Astrocyte (in vitro differentiated cells and primary cell): Measurements from ENCODE around the gene SNAP47. TPM values are rescaled to one million over a fixed set of nuclear protein-coding genes. Genes with fewer than 3 reads are reported as not detected.

Experiments used
- DNase-seq: peaks from one replicate; pipeline ENCODE4 v3.0.0-alpha.2; 2010; ENCODE audit warnings: low read depth
- FAIRE-seq: peaks from 2 replicates; lab custom pipeline; 2011; peaks lifted over from hg19 to GRCh38; lab: Jason Lieb, UNC
- H2AFZ ChIP-seq: 2 replicates; pipeline ENCODE4 v1.6.0; 2012; ENCODE audit warnings: low read depth, low read length, inconsistent platforms
- H3K27ac ChIP-seq: 2 replicates; pipeline ENCODE4 v1.5.1; 2011; ENCODE audit warnings: low read depth, low read length, inconsistent platforms
- H3K27me3 ChIP-seq: 2 replicates; pipeline ENCODE4 v1.6.0; 2011; ENCODE audit warnings: low read length, inconsistent platforms; ENCODE audit not compliant: insufficient read depth
- H3K36me3 ChIP-seq: 2 replicates; pipeline ENCODE4 v1.5.1; 2011; ENCODE audit warnings: low read length, inconsistent platforms; ENCODE audit not compliant: insufficient read depth
- H3K4me1 ChIP-seq: 2 replicates; pipeline ENCODE4 v1.5.1; 2011; ENCODE audit warnings: low read length, inconsistent platforms; ENCODE audit not compliant: insufficient read depth
- H3K4me2 ChIP-seq: 2 replicates; pipeline ENCODE4 v1.6.0; 2012; ENCODE audit warnings: low read length, inconsistent platforms
- H3K4me3 ChIP-seq: 2 replicates; pipeline ENCODE4 v1.5.1; 2011; ENCODE audit warnings: low read depth, mild to moderate bottlenecking, low read length, inconsistent platforms; ENCODE audit not compliant: insufficient read depth
- H3K79me2 ChIP-seq: 2 replicates; pipeline ENCODE4 v1.6.0; 2012; ENCODE audit warnings: mild to moderate bottlenecking, low read length, inconsistent platforms; ENCODE audit not compliant: insufficient read depth
- H3K9ac ChIP-seq: 2 replicates; pipeline ENCODE4 v1.6.0; 2012; ENCODE audit warnings: mild to moderate bottlenecking, low read length, inconsistent platforms
- H3K9me3 ChIP-seq: 2 replicates; pipeline ENCODE4 v1.5.1; 2012; ENCODE audit warnings: low read depth, mild to moderate bottlenecking, low read length, inconsistent platforms; ENCODE audit not compliant: insufficient read depth
- H4K20me1 ChIP-seq: 2 replicates; pipeline ENCODE4 v1.6.0; 2012; ENCODE audit warnings: low read length, inconsistent platforms; ENCODE audit not compliant: insufficient read depth
- H3K27ac Mint-ChIP-seq: one replicate; pipeline ENCODE4 v1.8.0; 2021; ENCODE audit warnings: mild to moderate bottlenecking, mixed read lengths; ENCODE audit not compliant: unreplicated experiment
- H3K27me3 Mint-ChIP-seq: one replicate; pipeline ENCODE4 v1.8.0; 2021; ENCODE audit warnings: low read depth, mixed read lengths; ENCODE audit not compliant: unreplicated experiment
- H3K36me3 Mint-ChIP-seq: one replicate; pipeline ENCODE4 v1.8.0; 2021; ENCODE audit warnings: low read depth, mixed read lengths; ENCODE audit not compliant: unreplicated experiment
- H3K4me1 Mint-ChIP-seq: one replicate; pipeline ENCODE4 v1.8.0; 2021; ENCODE audit warnings: low read depth, mixed read lengths; ENCODE audit not compliant: unreplicated experiment
- H3K4me3 Mint-ChIP-seq: one replicate; pipeline ENCODE4 v1.8.0; 2021; ENCODE audit warnings: mild to moderate bottlenecking, moderate library complexity, mixed read lengths; ENCODE audit not compliant: unreplicated experiment
- H3K9me3 Mint-ChIP-seq: one replicate; pipeline ENCODE4 v1.8.0; 2021; ENCODE audit warnings: mild to moderate bottlenecking, mixed read lengths; ENCODE audit not compliant: unreplicated experiment
- CTCF ChIP-seq: IDR thresholded peaks from 2 replicates; pipeline ENCODE4 v1.5.1; 2011; ENCODE audit warnings: low read depth, mild to moderate bottlenecking, inconsistent platforms, low read length, moderate library complexity; ENCODE audit not compliant: insufficient read depth
- EZH2 ChIP-seq: IDR thresholded peaks from 2 replicates; pipeline ENCODE4 v1.6.1; 2012; ENCODE audit warnings: mild to moderate bottlenecking, low read length, inconsistent platforms; ENCODE audit not compliant: insufficient read depth
- total RNA-seq: library from RNA; stranded (reverse); gene quantifications from 2 replicates; pipeline ENCODE4 v1.2.1, GENCODE V29; 2021

Gene SNAP47
- total RNA-seq, 1 donor from 2014 or later = 31.9 TPM

DNA sequence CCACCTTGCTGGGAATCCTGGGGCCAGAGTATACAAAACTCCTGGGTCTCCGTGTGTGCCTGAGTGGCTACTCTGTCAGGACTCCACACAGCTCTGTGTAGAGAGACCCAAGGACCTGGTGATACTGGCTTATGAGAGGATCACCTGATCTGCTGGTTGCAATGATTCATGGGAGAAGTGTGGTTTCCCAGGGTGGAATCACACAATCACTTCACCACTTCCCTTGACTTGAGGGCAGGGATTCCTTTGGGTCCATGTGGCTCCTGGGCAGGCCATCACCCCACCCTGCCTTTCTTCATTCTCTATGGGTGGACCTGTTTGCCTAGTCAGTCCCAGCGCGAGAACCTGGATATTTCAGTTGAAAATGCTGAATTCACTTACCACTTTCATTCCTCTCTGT lies 93.6 kb downstream of the SNAP47 start:
- H3K36me3 Mint-ChIP-seq = no peaks in the 10 kb centered on the region
- no peak for FAIRE-seq

More for the DNA sequence above, 93.6 kb downstream of the SNAP47 start:
- H4K20me1 ChIP-seq = no peaks in the 10 kb centered on the region
- no peak overlapping the region for H3K27ac Mint-ChIP-seq
- no peak overlapping the region for H2AFZ ChIP-seq
- H3K79me2 ChIP-seq = no peaks in the 10 kb centered on the region
- no peak overlapping the region for H3K9ac ChIP-seq
- H3K27ac ChIP-seq = no peak overlapping the region
- TF ChIP-seq CTCF (no peak), EZH2 (no peak)
- H3K4me3 Mint-ChIP-seq = no peak overlapping the region
- H3K27me3 ChIP-seq = no peaks in the 10 kb centered on the region
- DNase-seq = no peak
- H3K9me3 Mint-ChIP-seq = peaks cover 12% of the 10 kb centered on the region
- H3K4me1 ChIP-seq = no peaks in the 10 kb centered on the region
- no peaks in the 10 kb centered on the region for H3K9me3 ChIP-seq
- no peaks in the 10 kb centered on the region for H3K4me1 Mint-ChIP-seq
- no peak overlapping the region for H3K4me3 ChIP-seq
- H3K4me2 ChIP-seq = no peak overlapping the region
- H3K36me3 ChIP-seq = no peaks in the 10 kb centered on the region
- H3K27me3 Mint-ChIP-seq = peaks cover 34% of the 10 kb centered on the region

Other genes starting within 250 kb of the SNAP47 start
- gene ZNF678, start 171.9 kb upstream of the SNAP47 start, total RNA-seq = 4.7 and 5.4 TPM in 2 replicates
- gene JMJD4, start 133 bp upstream of the SNAP47 start, total RNA-seq = 17.5 and 18.5 TPM in 2 replicates
- not detected in 2 replicates for gene PRSS38, start 80.2 kb downstream of the SNAP47 start, total RNA-seq
- 2.6 and 4.1 TPM in 2 replicates for gene WNT9A, start 212.5 kb downstream of the SNAP47 start, total RNA-seq